Uterus (tissue), 2 donors: ENCODE results near the gene RIPK1.

Experiments
- POLR2A ChIP-seq, 2 donors: fragments of 450-650 bp; IDR thresholded peaks; one replicate each; pipeline ENCODE4 v1.6.1; 2016; ENCODE audit warnings: antibody characterized with exemption in 2 of 2, mild to moderate bottlenecking in 1 of 2, moderate library complexity in 1 of 2
- TF ChIP-seq, protein P1 (sequence below), 4 experiments: fragments of 200-600 bp in 2 of 4; fragments of 450-650 bp in 2 of 4; sonication (generic) in 2 of 4; IDR thresholded peaks; one replicate each; pipeline ENCODE4 v1.5.1; 2016 to 2019; ENCODE audit warnings: antibody characterized with exemption in 4 of 4, mild to moderate bottlenecking in 2 of 4, moderate library complexity in 1 of 4

DNA sequence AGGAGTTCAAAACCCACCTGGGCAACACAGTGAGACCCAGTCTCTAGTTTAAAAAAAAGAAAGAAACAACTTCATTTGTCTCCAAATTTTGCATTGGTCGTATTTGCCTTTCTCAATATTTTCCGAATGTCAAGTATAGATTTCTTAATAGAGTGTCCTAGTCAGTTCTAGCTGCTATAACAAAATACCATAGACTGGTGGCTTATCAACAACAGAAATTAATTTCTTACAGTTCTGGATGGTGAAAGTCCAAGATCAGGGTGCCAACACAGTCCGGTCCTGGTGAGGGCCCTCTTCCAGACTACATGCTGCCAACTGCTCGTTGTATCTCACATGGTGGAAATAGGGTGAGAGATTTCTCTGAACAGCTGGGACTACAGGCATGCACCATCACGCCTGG is 34.6 kb upstream of the RIPK1 start:
- TF ChIP-seq, protein P1, sequence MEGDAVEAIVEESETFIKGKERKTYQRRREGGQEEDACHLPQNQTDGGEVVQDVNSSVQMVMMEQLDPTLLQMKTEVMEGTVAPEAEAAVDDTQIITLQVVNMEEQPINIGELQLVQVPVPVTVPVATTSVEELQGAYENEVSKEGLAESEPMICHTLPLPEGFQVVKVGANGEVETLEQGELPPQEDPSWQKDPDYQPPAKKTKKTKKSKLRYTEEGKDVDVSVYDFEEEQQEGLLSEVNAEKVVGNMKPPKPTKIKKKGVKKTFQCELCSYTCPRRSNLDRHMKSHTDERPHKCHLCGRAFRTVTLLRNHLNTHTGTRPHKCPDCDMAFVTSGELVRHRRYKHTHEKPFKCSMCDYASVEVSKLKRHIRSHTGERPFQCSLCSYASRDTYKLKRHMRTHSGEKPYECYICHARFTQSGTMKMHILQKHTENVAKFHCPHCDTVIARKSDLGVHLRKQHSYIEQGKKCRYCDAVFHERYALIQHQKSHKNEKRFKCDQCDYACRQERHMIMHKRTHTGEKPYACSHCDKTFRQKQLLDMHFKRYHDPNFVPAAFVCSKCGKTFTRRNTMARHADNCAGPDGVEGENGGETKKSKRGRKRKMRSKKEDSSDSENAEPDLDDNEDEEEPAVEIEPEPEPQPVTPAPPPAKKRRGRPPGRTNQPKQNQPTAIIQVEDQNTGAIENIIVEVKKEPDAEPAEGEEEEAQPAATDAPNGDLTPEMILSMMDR (IDR thresholded peaks at IDR 0.05): no peak
- no peak for TF ChIP-seq POLR2A (IDR thresholded peaks at IDR 0.05)
